ENCODE results near the gene FAM3D. TPM values are rescaled to one million over a fixed set of nuclear protein-coding genes. Genes with fewer than 3 reads are reported as not detected.

The FAM3D gene
- total and polyA plus RNA-seq, 3 donors from 2014 or later, result 0.19 to 0.41 TPM; not detected in 1

GRCh38 chr3:58603606-58604005 is 63.0 kb downstream of the FAM3D start:
- intact Hi-C loops (cut with DNase I; ENCODE audit: low total_unique reads), result no loop called here
- DNase-seq, result no peak
- Histone ChIP-seq H3K27me3 (no peaks in the 10 kb centered on the region), H3K36me3 (ENCODE audit: low read depth, missing control alignments) (no peaks in the 10 kb centered on the region), H3K4me1 (no peaks in the 10 kb centered on the region), H3K9me3 (no peaks in the 10 kb centered on the region), H3K4me3 (no peak overlapping the region), H3K27ac (no peak overlapping the region)
- no peak for TF ChIP-seq CTCF (IDR thresholded peaks at IDR 0.05)
- no peak for TF ChIP-seq POLR2A (IDR thresholded peaks at IDR 0.05)

- intact Hi-C loops (cut with DNase I; ENCODE audit: low total_unique reads), result no loop called here
- TF ChIP-seq POLR2A (IDR thresholded peaks at IDR 0.05) (no peak), CTCF (IDR thresholded peaks at IDR 0.05) (no peak)
- 83 to 87% methylated on average over 4 to 6 of the region's 6 CpGs for WGBS, 2 donors
Observed at GRCh38 chr3:58597770-58598310, 68.7 kb downstream of the FAM3D start.

GRCh38 chr3:58596834-58597518 is 69.6 kb downstream of the FAM3D start:
- H3K9me3 ChIP-seq, result no peaks in the 10 kb centered on the region

More at GRCh38 chr3:58597770-58598310, 68.7 kb downstream of the FAM3D start:
- H3K9me3 ChIP-seq, result no peaks in the 10 kb centered on the region
- no peaks in the 10 kb centered on the region for H3K27me3 ChIP-seq
- DNase-seq, result no peak
- no peaks in the 10 kb centered on the region for H3K36me3 ChIP-seq (ENCODE audit: low read depth, missing control alignments)
- H3K4me3 ChIP-seq, result no peak overlapping the region
- no peaks in the 10 kb centered on the region for H3K4me1 ChIP-seq
- H3K27ac ChIP-seq, result no peak overlapping the region

GRCh38 chr3:58594117-58594516 is 72.5 kb downstream of the FAM3D start:
- no peaks in the 10 kb centered on the region for H3K9me3 ChIP-seq
- no peak overlapping the region for H3K4me3 ChIP-seq
- H3K27me3 ChIP-seq, result no peaks in the 10 kb centered on the region
- no peak for TF ChIP-seq CTCF (IDR thresholded peaks at IDR 0.05)
- TF ChIP-seq POLR2A (IDR thresholded peaks at IDR 0.05), result no peak
- no peak for DNase-seq
- intact Hi-C loops (cut with DNase I; ENCODE audit: low total_unique reads), result no loop called here
- H3K36me3 ChIP-seq (ENCODE audit: low read depth, missing control alignments), result no peaks in the 10 kb centered on the region
- H3K4me1 ChIP-seq, result no peaks in the 10 kb centered on the region
- H3K27ac ChIP-seq, result no peak overlapping the region
- 91 to 92% methylated on average over 5 of the region's 5 CpGs for WGBS, 2 donors

More at GRCh38 chr3:58596834-58597518, 69.6 kb downstream of the FAM3D start:
- Histone ChIP-seq H3K4me3 (no peak overlapping the region), H3K36me3 (ENCODE audit: low read depth, missing control alignments) (no peaks in the 10 kb centered on the region), H3K27ac (no peak overlapping the region), H3K27me3 (no peaks in the 10 kb centered on the region), H3K4me1 (no peaks in the 10 kb centered on the region)
- intact Hi-C loops (cut with DNase I; ENCODE audit: low total_unique reads), result no loop called here
- WGBS, 2 donors, result 70 to 71% methylated on average over 4 of the region's 4 CpGs
- DNase-seq, result no peak
- TF ChIP-seq CTCF (IDR thresholded peaks at IDR 0.05), result no peak
- TF ChIP-seq POLR2A (IDR thresholded peaks at IDR 0.05), result no peak

Data from testis (tissue), 3 donors.